ENCODE data around the gene PLPP3.

GRCh38 chr1:56453417-56454078 lies 125.8 kb downstream of the PLPP3 start:
- TF ChIP-seq CTCF (IDR thresholded peaks at IDR 0.05) (no peak), EZH2phosphoT487 (IDR thresholded peaks at IDR 0.05; ENCODE audit: borderline replicate concordance, low read depth) (no peak), FOXM1 (IDR thresholded peaks at IDR 0.05; ENCODE audit: low read depth) (no peak), MXI1 (IDR thresholded peaks at IDR 0.05; ENCODE audit: low read depth, low read length) (no peak), YY1 (IDR thresholded peaks at IDR 0.05; ENCODE audit: low read depth) (no peak), EP300 (IDR thresholded peaks at IDR 0.05; ENCODE audit: borderline replicate concordance in 1 of 2, low read depth in 1 of 2, low read length in 1 of 2) (peak in 1 of 2 experiments; percentile 75; a peak in 1 of 4 replicates), RCOR1 (IDR thresholded peaks at IDR 0.05; ENCODE audit: low read length) (peak; percentile 75), ZBTB33 (IDR thresholded peaks at IDR 0.05; ENCODE audit: borderline replicate concordance, low read depth) (no peak), RAD21 (IDR thresholded peaks at IDR 0.05; ENCODE audit: low read length) (peak; percentile 33), SIN3A (IDR thresholded peaks at IDR 0.05; ENCODE audit: borderline replicate concordance, low read depth, low read length) (no peak), POLR2AphosphoS5 (IDR thresholded peaks at IDR 0.05; ENCODE audit: low read depth, low read length) (no peak)

All from SK-N-SH (cell line).